KBM-7 (cell line): ENCODE results near the gene SDHB.

ENCODE experiments used
- DNase-seq: peaks from one replicate; pipeline ENCODE4 v3.0.0-alpha.2; 2015
- in situ Hi-C: fragments of 300-500 bp; cut with MboI; formaldehyde crosslinking; loops from 2 replicates; pipeline ENCODE4 v1.14.3; 2020; ENCODE audit warnings: low sequenced_read_pairs, low pct_unique_long_range_greater_than_20kb, mixed read lengths

SDHB gene

DNA sequence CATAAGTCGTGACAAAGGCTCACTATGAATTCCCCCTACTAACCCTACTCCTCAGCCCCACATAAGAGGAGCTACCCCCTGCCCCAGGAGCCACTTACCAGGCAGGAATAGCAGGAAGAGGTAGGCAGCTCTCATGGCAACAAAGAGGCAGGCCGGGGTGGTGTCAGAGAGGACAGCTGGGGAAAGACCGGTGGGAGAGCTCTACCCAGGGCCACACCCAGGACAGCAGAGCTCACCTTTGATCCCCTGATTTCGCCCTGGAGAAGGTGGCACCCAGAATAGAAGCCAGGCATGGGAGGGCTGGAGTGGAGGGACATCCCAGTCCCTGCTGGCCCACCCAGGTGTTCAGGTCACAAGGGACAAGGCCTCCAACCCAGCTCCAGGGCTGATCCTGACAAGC lies 75.7 kb downstream of the SDHB start:
- DNase-seq = no peak
- in situ Hi-C loops = no loop called here

DNA sequence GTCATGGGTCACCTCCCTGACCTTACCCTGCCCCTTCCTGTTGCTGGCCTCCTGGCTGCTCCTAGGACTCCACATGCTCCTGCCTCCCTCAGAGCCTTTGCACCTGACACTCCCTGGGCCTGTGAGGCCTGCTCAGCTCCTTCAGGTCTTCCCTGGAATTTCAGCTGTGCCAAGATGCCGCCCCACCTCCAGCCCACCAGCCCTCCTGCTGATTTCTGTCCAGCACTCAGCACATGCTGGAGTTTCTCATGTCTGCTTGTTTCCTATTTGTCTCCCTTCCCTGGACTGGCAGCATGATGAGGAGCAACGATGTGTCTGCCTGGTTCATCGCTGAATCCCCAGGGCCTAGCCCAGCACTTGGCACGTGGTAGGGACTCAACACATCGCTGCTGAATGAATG lies 76.5 kb downstream of the SDHB start:
- in situ Hi-C loops = no loop called here
- no peak for DNase-seq

DNA sequence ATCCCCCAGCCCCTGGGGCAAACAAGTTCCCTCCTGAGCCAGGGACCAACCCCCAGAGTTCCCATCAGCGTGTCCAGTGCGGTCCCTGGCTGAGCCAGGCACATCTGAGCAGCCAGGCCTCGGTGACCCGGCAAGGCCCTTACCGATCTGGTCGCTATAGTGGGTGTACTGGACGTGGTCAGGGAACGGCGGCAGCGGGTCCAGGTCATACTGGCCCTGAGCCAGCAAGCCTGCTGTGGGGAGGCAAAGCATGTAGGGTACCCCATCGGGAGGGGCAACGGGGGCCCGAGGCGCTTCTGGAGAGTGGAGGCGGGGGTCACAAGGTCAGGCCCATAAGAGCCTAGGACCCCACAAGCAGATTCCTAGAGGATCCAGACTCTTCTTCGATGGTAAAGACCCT lies 76.9 kb downstream of the SDHB start:
- in situ Hi-C loops = no loop called here
- no peak for DNase-seq

DNA sequence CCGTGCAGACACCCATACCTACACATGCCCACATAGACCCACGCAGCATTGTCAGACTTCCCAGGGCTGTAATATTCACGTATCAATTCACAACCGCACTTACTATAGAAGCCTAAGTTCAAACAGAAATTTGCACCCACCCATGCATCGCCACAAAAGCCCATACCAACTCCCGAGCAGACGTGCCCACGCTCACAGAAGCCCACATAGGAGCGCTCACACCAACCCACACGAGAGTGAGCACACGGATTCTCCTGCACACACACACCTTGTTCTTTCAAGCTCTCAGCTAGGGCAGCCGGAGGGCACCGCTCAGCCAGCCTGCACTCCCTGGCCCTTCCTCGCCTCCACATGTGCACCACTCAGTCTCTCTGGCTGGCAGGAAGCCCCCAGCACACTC lies 78.0 kb downstream of the SDHB start:
- in situ Hi-C loops = no loop called here
- DNase-seq = no peak

DNA sequence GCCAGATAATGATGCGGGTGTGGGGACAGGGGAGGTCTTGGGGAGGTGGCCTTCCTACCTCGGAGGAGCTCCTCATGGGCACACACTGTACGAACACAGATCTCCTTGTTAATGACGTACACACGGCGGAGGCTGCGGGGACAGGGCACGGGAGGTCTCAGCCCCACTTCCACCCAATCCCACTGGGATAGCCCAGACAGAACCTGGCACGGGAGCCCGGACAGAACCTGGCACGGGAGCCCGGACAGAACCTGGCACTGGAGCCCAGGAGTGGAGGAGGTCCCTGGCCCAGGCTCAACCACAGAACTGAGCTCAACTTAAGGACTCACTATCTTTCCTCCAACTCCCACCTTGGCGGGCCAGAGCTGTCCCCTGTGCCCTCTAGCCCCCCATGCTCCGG lies 78.6 kb downstream of the SDHB start:
- no peak for DNase-seq
- in situ Hi-C loops = no loop called here

DNA sequence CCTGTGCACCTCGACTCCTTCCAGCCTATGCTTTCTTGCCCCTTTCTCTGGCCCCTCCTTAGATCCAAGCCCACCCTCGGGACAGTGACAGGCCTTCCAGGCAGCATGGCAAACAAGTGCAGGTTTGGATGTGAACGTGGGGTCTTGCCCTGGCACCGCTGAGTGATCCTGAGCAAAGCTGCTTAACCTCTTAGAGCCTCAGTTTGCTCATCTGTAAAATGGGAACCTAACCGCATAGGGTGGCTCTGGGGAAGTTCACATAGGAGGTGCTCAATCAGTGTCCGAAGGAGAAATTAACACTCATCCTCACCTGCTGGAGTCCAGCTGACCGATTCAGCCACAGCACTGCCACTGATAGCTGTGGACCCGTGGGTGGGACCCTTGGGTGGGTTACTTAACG lies 80.6 kb downstream of the SDHB start:
- in situ Hi-C loops = no loop called here
- no peak for DNase-seq

DNA sequence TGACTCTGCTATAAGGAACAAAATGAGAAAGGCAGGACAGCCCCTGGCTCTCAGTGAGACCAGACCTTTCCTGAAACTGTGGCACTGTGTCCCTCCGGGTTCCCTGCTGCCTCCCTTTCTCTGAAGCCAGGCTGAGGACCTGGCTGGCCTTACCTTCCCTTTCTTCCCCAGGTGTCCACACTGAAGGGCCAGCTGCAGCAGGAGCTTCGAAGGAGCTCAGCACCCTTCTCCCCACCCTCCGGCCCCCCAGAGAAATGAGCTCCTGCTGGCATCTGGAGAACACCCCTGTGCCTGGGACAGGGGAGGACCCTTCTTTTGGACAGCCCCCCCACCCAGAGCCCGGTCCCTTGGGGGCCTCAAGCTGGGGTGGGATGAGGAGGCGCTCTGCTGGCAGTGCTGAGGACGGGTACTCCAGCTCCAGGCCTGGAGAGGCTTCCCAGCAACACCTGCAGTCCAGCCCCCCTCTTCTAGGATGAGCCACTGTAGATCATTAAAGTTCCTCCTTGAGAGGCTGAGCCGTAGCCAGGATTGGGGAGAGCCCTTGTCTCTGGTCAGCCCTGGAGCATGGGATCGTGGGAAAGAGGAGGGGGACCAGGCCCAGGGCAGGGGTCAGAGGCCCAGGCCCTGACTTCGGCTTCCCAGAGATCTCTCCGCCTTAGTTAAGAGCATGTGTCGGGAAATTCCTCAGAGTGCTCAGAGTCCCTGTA lies 81.5 kb downstream of the SDHB start:
- no peak for DNase-seq
- in situ Hi-C loops = no loop called here

DNA sequence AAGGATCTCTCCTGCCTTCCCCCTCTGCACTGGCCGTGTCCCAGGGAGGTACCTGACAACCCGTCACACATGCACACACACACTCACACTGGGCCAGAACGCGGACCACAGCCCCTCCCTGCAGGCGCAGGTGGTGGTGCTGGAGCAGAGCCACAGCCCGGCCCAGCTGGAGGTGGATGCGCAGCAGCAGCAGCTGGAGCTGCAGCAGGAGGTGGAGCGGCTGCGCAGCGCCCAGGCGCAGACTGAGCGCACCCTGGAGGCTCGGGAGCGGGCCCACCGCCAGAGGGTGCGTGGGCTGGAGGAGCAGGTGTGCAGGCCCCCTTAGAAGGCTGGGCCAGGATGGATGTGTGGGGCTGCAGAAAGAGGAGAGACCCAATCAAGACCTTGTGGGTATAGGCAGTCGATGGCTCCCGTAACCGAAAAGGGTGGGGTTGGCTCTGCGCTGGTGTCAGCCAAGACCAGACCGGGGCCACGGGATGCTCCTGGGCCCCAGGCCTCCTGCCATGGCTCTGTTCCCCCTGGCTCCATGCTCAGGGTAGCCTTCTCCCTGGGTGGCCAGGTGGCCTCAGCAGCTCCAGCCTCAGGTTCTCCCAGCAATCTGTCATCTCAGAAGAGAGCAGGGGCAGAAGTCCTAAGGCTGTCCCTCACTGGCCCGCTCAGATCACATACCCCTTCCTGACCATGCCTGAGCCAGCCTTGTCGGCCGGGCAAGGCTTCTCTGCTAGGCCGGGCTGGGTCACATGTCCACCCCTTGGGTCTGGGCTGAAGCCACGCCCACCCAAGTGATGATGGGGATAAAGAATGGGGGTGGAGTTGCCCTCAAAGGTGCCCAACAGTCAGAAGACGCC lies 82.3 kb downstream of the SDHB start:
- no peak for DNase-seq
- in situ Hi-C loops = no loop called here

DNA sequence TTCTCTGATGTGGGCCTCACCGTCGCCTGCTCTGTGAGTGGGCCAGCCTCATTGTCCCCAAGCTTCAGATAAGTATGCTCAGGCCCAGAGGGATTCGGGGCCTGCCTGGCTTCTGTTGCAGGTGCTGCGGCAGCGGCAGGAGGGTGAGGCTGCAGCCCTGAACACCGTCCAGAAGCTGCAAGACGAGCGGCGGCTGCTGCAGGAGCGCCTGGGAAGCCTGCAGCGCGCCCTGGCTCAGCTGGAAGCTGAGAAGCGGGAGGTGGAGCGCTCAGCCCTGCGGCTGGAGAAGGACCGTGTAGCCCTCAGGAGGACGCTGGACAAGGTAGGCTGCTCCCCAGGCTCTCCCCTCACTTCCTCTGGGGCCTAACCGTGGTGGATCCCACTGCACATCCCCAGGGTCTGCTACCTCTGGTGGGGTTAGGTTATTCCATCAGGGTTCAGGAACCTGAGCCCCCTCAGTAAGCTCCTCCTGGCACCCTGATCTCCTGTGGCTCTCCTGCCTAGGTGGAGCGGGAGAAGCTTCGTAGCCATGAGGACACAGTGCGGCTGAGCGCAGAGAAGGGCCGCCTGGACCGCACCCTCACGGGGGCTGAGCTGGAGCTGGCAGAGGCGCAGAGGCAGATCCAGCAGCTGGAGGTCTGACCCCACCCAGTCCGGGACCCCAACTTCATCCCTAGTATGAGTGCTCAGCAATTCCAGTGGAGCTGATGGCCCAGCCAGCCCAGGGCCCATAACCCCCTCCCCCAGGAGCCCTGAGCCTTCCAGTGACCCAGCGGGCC lies 83.5 kb downstream of the SDHB start:
- in situ Hi-C loops = no loop called here
- no peak for DNase-seq

DNA sequence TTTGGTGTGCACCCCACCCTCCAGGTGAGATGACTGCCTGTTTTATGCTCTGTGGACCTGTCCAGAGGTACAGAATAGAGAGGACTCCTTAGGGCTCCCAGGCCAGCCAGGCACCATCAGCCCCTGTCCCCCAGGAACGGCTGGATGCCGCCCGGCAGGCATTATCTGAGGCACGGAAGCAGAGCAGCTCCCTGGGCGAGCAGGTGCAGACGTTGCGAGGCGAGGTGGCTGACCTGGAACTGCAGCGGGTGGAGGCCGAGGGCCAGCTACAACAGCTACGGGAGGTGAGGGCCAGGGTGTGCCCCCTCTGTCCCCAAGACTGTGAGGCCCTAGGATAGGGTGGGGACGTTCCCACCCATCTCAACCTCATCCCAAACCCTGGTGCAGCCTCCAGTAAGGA lies 84.2 kb downstream of the SDHB start:
- no peak for DNase-seq
- in situ Hi-C loops = no loop called here

DNA sequence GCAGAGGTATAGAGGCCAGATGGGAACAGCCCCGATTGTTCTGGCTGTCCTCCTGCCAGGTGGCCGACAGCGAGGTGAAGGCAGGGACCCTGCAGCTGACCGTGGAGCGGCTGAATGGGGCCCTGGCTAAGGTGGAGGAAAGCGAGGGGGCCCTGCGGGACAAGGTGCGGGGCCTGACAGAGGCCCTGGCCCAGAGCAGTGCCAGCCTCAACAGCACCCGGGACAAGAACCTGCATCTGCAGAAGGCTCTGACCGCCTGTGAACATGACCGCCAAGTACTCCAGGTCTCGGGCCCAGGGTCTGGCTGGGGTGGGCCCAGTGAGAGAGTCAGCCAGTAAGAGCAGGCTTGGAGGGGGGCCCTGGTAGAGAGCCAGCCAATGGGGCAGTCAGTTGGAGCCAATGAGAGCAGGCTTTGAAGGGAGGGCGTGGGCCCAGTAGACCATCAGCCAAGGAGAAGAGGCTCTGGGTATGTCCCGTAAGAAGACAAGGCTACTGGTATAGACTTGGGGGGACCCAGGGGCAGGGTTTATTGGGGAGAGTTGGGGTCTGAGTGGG lies 84.7 kb downstream of the SDHB start:
- no peak for DNase-seq
- in situ Hi-C loops = no loop called here
